ENCODE data around the gene GPATCH4.

- no peak for TF ChIP-seq CTCF (conservative IDR thresholded peaks at IDR 0.05; ENCODE audit: low read depth, low read length)
- TF ChIP-seq FOS (IDR thresholded peaks at IDR 0.05; ENCODE audit: low read depth, low read length): no peak
- TF ChIP-seq USF2 (IDR thresholded peaks at IDR 0.05; ENCODE audit: low read depth, low read length): no peak
- TF ChIP-seq CEBPB (IDR thresholded peaks at IDR 0.05; ENCODE audit: low read depth, low read length): no peak
- no peak for TF ChIP-seq RAD21 (IDR thresholded peaks at IDR 0.05; ENCODE audit: low read length)
- no peak for TF ChIP-seq POLR2A (IDR thresholded peaks at IDR 0.05; ENCODE audit: low read depth, low read length)
- no peak for TF ChIP-seq RCOR1 (IDR thresholded peaks at IDR 0.05; ENCODE audit: insufficient replicate concordance, low read length)
- no peak for TF ChIP-seq BHLHE40 (IDR thresholded peaks at IDR 0.05; ENCODE audit: low read depth, low read length)
- no peak for TF ChIP-seq ELK1 (IDR thresholded peaks at IDR 0.05; ENCODE audit: borderline replicate concordance, low read depth, low read length)
These were observed 2.4 kb downstream of the GPATCH4 start for GRCh38 chr1:156598731-156599432.

All from IMR-90 (cell line).